ENCODE data around the gene MINDY4B.

The MINDY4B gene

DNA sequence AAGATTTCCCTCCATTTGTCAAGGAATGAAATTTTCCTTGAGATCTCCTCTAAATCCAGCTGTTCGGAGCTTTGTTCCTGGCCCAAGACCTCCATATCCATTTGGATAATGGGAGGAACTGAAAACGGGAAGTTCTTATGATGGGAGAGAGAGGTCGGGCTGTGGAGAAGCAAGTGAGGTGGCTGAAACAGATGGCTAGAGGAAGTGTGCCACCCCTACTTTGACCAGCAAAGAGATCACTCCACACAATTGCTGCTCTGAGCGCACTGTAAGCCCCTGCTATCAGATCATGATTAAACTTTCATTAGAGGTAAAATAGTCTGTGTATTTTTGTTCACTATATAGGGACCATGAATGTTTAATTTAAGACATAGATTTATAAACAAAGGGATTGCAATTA, at the start of gene MINDY4B:
Gene MINDY4B (minus strand): TSS at position 101 of the 400 bp plus-strand sequence. CDS start 0 bp downstream, at position 101.
- in situ Hi-C loops (cut with MboI; ENCODE audit: low sequenced_read_pairs): no loop called here

DNA sequence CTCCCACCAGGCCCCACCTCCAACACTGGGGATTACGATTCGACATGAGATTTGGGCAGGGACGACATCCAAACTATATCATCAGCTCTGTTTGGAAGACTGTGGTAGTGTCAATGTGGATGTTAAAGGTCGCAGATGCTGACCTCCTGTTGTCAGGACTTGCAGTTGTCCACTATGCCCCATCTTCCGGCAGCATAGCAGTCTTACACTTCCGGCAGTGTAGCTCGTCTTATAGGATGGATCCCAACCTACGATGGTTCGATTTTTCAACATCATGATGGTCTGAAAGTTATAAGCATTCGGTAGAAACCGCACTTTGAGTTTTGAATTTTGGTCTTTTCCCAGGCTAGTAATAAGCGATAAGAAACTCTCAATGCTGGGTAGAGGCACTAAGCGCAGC, 46.7 kb upstream of the MINDY4B start:
- in situ Hi-C loops (cut with MboI; ENCODE audit: low sequenced_read_pairs): no loop called here

DNA sequence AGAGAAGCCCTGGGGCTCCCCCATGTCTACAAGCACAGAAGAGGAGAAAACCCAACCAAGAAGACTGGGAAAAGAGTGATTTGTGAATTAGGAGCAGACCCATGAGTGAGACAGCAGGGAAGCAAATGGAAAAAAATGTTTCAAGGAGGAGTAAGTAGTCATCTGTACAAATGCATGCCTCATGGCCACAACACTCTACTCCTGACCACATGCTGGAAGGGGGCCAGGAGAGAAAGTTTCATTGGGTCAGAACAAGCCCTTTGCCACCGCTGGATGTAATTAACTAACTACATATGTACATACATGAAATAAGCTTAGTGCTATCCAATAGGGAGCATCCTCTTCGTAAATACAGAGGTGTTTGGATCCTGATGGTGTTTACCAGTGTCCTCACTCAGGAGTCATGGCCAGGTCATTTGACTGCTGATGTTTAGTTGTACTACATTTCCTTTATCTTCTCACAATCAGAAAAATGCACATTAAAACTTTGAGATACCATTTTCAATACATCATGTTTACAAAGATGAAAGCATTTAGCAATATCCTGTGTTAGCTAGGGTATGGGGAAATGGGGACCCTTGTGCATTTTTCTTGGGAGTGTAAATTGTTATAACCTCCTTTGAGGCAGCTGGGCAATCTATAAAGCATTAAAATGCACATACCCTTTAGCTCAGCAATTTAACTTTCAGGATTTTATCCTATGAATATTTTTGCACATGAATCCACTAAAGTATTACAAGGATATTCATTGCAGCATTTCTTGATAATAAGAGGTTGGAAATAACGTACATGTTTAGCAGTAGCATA, 40.2 kb upstream of the MINDY4B start:
- in situ Hi-C loops (cut with MboI; ENCODE audit: low sequenced_read_pairs): no loop called here

DNA sequence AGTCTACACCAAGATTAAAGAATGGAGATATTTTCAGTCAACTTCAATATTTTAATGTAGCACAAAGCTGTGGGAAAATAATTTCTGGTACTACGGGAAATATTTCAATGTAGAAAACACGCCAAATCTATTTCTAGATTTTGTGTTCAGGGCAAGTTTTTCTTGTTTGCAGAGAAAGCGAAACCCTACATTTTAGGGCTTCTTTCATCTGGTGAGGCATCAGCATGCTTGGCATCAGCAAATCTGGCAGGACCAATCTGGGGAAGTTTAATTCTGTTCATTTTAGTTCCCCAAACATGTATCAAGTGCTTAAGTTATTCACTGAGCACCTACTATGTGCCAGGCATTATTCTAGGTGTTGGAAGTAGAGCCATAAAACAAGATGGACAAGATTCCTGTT, 37.0 kb upstream of the MINDY4B start:
- in situ Hi-C loops (cut with MboI; ENCODE audit: low sequenced_read_pairs): no loop called here

DNA sequence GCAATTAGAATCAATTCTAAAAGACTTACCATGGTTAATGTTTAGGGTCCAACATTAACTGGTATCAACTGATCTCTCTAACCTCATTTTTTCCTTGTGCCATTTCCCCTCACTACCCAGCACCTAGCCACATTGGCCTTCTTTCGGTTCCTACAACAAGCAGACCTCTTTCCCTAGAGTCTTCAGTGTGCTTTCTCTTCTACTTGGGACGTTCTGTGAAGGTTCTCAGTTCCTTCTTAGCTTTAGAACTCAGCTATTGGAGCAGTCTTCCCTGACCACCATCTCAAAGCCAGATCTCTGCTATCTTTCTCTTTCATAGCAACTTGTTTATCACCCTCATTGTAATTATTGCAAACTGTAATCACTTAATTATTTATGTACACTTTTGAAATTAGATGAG, 31.5 kb upstream of the MINDY4B start:
- in situ Hi-C loops (cut with MboI; ENCODE audit: low sequenced_read_pairs): no loop called here

DNA sequence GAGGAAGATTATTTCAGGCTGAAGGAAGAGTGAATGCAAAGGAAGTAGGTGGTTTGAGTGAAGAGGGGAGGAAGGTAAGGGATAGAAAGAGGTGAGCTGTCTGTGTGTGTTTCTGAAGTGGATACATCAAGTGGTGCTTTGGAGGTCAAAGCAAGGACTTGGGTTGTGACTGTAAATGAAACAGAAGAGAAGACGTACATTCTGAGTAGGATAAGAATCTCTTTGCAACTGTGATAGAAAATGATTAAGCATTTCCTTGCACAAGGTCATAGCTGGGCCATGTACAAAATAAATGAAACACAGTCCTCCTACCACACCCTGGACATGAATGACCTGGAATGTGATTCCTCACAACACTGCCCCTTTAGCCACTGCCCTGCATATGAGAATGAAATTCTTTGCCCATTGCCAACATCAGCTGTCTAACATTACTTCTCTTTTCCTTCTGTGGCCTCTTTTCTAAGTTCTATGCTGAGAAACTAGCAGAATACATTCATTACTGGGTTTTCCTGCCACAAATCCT, 28.3 kb upstream of the MINDY4B start:
- in situ Hi-C loops (cut with MboI; ENCODE audit: low sequenced_read_pairs): no loop called here

DNA sequence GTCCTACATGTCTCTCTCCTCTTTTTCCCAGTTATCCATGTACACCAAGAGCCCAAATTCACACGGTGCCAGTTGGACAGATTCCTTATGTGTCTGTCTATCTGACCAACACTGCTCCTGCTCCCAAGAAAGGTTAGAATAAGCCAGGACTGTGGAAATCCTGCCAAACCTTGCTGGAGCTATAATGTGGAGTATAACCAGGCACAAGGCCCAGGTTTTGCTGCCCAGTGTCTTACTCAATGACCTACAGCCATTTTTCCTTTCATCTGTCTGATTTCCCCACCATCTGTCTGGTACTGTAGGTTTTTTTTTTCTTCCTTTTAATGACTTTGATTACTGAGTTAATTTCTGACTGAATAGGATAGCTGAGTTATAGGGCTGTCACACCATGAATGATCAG, 26.5 kb upstream of the MINDY4B start:
- in situ Hi-C loops (cut with MboI; ENCODE audit: low sequenced_read_pairs): no loop called here

DNA sequence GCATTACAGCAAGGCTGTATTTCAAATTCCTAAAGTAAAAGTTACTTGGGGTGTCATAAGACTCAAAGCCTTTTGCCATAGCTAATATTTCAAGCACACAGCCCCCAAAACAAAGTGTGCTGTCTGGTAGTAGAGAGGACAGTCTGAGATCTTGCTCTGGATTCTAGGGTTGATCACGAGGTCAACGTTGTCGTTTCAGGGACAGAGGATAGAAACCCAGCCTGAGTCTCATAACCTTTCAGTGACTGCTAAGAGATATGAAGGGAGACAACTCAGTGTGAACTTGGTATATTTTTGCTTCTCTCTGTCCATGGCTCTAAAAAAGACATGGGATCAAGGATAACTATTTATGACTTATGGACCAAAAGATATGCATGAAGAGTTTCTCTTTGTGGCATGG, 25.6 kb upstream of the MINDY4B start:
- in situ Hi-C loops (cut with MboI; ENCODE audit: low sequenced_read_pairs): no loop called here

DNA sequence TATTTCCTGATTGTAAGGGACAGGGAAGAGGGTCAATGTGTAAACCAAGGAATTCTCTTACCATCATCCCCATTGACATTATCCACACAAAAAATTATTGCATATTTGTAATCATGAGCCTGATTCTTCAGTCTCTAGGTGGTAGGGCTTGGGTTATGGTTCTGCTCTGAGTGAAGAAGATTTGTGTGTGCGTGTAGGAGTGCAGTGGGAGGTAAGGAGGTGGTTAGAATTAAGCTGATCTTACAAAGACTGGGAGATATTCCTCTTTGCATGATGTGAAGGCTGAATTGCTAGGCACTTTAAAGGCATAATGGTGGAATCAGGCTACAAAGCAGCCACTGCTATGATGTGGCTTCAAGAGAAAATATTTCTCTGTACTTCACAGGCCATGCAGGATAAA, 23.0 kb upstream of the MINDY4B start:
- in situ Hi-C loops (cut with MboI; ENCODE audit: low sequenced_read_pairs): no loop called here

DNA sequence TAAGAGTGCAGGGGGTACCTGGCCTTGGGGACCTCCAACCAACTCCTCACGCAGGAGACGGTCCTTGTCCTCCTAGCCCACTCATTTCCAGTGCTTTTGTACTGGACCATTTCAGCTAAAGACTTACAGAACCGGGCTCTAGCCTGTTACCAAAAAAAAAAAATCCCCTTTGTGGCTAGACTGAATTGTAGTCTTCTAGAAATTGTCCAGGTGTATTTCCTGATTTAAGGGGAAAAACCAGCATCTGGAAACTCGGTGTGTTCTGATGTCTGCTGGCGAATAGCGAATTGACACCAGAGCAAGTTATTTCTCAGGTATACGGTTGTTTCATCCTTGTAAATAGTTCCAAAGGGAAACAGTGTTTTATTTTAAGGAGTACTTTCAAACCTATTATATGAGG, 21.1 kb upstream of the MINDY4B start:
- in situ Hi-C loops (cut with MboI; ENCODE audit: low sequenced_read_pairs): no loop called here

DNA sequence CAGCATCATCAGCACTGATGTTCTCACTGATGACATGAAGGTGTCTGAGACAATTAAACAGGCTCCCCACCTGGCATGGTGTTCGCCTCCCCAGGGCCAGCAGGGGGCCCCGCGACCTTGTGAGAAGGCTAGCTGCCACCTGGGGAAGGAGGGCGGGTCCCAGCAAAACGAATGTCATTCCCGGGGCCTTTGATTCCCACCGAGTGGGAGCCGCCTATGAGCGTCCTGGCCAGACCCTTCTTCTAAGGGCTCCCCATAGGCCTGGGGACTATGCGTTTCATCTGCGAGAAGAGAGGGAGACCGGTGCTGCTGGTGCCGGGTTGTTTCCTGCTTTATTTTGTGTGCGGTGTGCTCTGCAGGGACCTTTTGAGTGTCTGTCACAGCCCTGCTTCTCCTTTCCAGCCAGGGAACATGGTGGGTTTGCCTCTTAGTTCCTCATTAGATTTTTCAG, 20.5 kb upstream of the MINDY4B start:
- in situ Hi-C loops (cut with MboI; ENCODE audit: low sequenced_read_pairs): no loop called here

DNA sequence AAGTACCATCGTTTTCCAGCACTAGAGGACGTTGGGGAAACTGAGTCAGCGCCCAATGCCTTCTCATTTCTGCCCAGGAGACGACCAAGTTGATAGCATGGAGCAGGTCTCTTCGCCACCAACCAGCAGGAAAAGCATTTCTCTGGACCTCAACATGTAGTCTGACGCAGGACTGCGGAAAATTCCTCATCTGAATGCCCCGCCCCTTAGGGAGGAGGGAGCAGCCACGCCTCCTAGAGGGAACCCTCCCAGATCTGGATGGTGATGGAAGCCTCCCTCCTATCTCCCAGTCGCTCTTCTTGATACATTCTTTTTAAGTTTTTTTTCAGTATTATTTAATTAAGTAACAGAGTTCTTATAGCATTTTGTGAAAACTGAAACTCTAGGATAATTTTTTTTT, 17.4 kb upstream of the MINDY4B start:
- in situ Hi-C loops (cut with MboI; ENCODE audit: low sequenced_read_pairs): no loop called here

DNA sequence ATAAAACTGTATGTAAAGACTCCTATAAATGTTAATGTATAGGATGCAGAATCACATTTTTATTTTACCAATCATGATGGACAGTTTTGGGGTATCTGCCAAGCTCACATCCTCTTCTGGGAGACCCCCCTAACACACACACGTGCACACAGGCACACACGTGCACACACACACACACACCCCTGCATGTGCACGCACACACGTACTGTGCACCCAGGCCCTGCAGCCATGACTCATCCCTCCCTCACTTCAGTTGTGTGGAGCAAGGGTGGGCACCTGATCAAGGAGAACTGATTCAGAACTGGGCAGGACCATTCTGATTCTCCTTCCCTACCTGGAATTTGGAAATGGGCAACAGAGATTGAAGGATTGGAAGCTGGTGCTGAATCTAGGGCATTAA, 16.0 kb upstream of the MINDY4B start:
- in situ Hi-C loops (cut with MboI; ENCODE audit: low sequenced_read_pairs): no loop called here

DNA sequence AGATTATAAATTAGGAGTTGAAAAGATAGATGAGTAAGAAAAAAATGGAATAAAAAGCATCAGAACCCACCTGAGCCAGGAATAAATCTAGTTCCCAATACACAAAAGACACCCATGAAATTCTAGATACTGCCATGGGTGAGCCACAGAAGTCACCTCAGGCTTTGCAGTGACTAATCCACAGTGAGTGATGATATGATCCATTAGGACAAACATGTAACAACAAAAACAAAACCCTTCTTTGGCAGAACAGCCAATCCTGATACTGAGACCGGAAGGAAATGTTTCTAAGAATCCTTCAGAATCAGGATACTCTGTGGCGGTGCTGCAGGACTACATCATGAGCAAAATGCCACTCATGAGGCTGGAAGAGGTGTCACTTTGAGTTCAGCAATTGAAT, 15.0 kb upstream of the MINDY4B start:
- in situ Hi-C loops (cut with MboI; ENCODE audit: low sequenced_read_pairs): no loop called here

DNA sequence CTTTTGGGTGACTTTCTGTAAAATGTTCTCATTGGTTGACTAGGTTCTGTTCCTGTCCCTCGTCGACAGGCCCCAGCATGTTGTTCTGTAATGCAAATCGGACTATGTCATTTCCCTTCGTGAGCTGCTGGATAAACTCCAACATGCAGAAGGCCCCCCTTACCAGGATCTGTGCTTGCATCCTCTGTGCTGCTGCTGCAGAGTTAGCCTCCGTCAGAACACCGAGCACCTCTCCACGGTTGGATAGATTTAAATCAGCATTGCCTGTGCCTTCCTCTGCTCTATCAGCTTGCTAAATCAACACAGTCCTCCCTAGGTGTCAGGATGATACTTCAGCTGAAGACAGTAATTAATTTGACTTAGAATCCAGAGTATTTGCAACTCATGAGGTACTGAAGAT, 12.7 kb upstream of the MINDY4B start:
- in situ Hi-C loops (cut with MboI; ENCODE audit: low sequenced_read_pairs): no loop called here

DNA sequence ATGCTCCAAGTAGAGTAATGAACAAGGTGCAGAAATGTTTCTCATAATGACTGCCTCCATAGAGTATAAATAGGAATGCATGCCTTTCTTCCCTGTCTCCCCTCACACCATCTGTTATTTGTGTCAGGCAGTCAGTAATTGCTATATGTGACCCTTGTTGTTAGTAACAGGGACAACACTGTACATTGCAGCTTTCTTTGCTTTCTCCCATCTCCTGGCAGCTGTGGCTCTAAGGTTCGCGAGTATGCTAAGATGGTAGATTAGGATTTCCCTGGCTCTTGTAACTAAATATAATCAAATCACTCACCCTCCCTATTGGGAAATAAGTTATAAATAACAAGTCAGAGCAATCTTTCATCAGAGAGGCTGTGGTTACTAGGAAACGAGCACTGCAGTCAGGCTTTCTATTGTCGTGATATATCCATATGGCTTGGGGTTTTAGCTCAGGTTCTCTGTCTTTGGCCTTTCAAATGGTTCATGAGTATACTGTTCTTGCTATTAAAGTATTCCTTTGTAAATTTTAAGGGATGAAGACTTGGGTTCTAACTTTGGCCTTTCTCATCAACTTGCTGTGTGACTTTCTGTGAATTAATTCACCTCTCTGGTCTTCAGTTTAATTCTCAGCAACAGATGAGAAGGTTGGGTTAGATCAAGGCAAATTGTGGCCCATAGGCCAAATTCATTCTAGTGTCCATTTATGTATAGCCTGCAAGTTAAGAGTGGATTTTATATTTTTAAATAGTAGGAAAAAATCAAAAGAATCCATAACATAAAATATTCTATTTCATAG, 8.1 kb upstream of the MINDY4B start:
- in situ Hi-C loops (cut with MboI; ENCODE audit: low sequenced_read_pairs): no loop called here

DNA sequence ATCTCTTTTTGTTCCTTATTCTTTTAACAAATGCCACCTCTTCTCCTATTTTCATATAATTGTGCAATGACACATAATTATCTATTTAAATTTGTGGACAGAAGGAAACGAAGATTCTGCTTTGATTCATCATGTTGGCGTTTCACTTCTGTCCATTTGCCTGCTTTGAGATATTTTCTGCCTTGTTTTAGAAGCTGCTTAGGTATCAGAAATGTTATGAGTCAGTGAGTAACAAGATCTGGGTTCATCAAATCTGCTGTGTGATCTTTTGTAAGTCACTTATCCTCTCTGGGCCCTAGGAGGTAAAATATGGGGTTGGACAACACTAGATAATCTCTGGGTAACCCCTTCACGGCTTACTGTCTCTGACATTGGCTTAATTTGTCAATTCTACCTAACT, 7.3 kb upstream of the MINDY4B start:
- in situ Hi-C loops (cut with MboI; ENCODE audit: low sequenced_read_pairs): no loop called here

DNA sequence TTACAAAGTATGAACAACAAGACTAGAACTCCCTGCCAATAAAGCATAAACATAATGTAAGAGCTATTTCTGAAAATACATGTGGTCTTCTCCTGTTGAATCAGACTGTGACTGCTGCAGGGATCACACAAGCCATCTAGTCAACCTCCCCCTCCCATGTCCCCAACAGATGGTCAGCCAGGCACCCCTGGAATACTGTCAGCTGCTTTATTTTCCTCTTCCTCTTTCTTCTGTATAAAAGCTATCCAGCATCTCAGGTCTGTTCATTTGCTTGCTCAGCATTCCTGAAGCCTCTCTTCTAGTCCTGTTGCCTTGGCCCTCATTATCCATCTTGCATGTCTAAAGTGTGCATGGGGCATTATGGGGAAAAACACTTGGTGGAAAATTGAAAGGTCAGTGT, 6.5 kb upstream of the MINDY4B start:
- in situ Hi-C loops (cut with MboI; ENCODE audit: low sequenced_read_pairs): no loop called here

DNA sequence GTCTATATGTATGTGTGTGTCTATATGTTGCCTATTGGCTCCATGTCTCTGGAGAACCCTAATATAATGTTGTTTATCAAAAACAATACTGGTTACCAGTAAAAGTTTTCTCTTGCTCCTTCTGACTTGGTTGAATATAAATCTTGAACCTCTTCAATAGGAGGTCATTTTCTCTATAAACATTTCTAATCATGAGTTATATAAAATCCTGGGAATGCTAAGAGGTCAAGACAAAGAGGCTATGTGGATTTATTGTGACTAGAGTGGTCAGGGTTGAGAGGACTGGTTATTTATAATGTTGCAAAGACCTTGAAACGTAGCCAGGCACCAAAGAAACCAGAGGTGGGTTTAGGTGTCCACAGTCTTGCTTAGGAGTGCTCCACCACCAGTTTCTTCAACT, 1.2 kb upstream of the MINDY4B start:
- in situ Hi-C loops (cut with MboI; ENCODE audit: low sequenced_read_pairs): no loop called here

DNA sequence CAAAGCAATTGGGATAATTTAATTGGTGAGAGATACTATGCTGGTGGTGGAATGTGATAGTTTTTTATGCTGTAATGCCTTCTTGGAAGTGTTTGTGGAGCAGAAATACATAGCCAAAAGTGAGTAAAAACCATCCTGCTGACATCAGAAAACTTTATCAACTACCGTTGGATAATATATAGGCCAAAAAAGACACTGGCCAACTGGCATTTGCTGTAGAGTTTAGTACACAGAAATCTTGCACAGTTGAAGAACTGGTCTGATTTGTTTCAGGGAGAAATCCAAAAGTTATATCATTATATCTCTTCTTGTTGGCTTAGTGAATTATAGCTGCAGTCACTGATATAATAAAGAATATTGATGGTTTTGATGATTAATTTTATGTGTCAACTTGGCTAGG, 507 bp upstream of the MINDY4B start:
- in situ Hi-C loops (cut with MboI; ENCODE audit: low sequenced_read_pairs): no loop called here

DNA sequence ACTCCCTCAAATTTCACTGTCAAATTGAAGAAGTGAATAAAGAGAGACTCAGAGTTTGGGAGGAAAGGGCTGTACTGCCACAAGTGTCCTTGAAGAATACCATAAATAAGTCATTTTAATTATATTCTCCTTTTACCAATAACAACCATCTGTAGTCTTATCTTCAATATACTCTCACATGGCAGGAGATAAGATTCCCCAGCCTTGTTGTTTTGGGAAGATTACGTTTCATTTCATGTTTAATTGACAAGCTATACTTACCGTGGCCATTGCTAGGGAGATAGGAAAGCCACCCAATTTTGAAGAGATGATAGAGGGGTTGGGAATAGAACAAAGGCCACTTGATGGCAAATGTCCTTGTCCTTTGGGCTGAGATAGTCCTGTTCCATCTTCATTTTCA, 2.3 kb downstream of the MINDY4B start:
- in situ Hi-C loops (cut with MboI; ENCODE audit: low sequenced_read_pairs): no loop called here

DNA sequence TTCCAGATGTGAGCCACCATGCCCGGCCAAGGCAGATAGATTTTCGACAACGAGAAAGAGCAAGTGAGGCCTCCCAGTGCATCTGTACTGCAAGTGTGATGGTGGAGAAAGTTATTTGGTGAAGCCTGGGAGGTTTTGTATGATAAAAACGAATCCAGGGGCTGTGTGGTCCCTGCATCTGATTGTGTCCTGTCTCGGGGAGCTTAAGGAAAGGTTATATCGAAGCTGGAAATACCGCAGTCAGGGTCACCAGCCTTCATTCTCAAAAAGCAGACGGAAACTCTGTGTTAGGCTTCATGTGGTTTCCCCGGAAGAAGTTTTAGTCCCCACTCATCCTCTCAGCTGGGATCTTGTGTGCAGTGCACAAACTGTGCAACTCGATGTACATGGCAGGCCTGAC, 3.4 kb downstream of the MINDY4B start:
- in situ Hi-C loops (cut with MboI; ENCODE audit: low sequenced_read_pairs): no loop called here
